Stimulated activated CD8-positive, alpha-beta memory T cell treated with anti-CD3 and anti-CD28 coated beads, Interleukin-7, amount 100 ng/mL, for 4 hours (primary cell): Measurements from ENCODE around the gene SCAF4.
"Not testable (repeated sequence)": the region's sequence is repeated elsewhere in the genome, so short reads cannot be mapped to it uniquely, and the experiment has no call there.

ENCODE experiments used
- DNase-seq, 2 donors: peaks; one replicate each; pipeline ENCODE4 v3.0.0-alpha.2; 2020; ENCODE audit warnings: low read depth in 2 of 2

SCAF4 gene

DNA sequence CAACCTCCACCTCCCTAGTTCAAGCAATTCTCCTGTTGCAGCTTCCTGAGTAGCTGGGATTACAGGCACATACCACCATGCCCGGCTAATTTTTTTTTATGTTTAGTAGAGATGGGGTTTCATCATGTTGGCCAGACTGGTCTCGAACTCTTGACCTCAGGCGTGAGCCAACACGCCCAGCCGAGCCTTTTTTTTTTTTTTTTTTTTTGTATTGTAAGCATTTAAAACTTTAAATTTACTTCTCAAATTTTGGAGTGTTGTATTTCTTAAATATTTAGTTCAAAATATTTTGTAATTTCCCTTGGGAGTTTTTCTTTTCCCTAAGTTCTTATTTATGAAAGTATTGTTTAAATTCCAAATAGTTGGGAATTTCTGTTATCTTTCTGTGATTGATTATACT, 9.2 kb upstream of the SCAF4 start:
- DNase-seq, result no peak

DNA sequence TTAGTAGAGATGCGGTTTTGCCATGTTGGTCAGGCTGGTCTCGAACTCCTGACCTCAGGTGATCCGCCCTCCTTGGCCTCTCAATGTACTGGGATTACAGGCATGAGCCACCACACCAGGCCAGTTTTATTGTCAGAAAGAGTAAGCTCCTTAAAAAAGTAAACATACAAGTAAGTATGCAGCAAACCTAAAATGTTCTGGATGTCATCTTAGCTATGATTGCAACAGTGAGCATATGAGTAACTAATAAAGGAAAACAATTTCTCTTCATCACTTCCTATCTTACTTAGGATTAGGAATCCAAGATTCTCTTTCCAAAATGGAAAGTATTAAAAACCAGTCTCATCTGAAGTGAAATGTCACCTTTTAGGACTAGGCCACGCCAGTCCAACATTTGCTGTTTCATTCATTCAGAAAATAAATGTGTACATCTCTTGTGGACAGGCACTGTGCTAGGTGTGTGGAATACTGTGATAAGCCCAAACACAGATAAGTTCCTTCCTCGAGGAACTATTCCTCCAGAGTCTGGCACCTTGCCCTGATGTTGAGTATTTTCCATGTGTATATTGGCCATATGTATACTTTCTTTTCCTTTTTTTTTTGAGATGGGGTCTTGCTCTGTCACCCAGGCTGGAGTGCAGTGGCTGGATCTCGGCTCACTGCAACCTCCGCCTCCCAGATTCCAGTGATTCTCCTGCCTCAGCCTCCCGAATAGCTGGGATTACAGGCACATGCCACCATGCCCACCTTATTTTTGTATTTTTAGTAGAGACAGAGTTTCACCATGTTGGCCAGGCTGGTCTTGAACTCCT, 5.9 kb upstream of the SCAF4 start:
- DNase-seq, result not testable (repeated sequence)

DNA sequence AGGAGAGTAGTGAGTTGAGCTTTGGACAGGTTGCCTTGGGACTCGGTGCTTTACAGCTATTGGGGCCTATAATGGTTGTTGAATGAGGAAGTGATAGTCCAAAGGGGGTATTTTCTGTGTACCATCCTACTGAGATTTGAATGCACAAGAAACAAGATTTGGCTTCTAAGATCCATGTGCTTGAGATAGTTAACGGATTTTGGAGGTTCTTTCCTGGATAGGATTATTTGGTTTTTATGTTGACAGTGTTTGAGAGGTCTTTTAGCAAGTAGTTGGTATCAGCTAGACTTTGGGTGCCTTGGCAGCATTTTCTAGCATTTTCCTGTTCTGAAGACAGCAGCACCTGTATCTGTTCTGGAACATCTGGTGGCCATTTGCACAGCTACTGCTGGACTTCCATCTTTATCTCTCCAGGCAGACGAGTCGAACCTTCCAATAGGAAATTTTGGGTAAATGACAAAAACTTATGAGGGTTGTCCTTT, 3.6 kb upstream of the SCAF4 start:
- no peak for DNase-seq

DNA sequence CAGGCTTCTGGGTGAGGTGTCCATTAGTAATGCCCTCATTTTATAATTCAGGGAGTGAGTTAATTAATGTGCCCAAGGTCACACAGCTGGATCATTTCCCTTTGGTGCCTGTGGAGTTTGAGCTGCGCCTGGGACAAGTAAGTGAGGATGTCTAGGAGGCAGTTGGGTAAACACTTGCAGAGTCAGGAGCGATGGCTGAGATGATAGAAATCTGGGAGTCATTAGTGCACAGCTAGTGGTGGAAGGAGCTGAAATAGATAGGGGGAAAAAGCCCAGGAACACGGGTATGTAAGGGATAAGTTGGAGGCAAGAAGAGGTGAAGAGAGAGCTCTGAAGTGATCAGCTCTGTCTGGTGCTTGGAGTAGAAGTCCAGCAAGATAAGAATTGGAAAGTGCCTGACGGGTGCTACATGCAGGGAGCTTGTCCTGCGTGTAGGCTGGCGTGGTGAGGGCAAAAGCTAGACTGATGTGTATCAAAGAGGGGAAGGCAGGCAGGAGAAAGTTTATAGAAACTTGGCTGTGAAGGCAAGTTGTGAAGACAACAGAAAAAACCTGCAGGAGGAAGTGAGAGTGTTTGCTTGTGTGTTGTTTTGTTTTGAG, 1.7 kb upstream of the SCAF4 start:
- DNase-seq, result no peak

DNA sequence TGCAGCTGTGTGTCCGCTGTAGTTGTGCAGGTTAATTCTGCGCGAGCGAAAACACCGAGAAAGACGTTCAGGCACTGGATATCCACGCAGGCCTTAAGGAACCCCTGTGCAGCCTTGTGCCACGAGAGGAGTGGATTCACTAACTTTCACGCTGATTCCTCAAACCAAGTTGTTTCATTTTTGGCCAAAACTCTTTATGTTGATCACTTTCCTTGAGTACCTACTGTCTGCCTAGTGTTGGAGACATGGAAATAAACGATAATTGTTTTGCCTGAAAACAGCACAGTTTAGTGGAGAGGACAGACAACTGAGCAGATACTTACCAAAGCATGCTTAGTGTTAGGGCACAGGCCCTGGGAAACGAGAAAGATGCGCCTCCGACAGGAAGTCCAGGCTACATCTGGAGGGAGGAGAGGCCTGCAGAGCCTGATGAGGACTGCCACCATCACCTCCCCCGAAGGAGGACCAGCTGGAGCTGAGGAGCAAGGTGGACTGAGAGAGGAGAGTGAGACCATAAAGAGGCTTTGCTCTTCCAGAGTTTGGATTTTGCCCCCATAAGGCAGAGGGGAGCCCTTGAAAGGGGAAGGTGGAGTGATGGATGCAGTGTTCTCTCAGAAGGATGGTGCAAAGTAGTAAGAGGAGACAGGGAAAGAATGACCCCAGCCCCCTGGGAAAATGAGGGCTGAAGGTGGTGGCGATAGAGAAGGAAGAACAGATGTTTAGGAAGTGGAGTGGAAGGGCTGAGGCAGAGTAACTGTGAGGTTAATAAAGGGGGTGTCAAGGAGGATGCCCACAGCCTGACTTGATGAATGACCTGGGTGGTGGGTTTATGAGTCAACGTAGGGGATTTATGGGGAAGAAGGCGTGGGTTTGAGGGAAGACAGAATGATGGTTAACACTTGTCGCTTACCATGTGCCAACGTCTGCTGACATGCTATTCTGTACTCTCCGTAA, 956 bp upstream of the SCAF4 start:
- DNase-seq, result no peak

DNA sequence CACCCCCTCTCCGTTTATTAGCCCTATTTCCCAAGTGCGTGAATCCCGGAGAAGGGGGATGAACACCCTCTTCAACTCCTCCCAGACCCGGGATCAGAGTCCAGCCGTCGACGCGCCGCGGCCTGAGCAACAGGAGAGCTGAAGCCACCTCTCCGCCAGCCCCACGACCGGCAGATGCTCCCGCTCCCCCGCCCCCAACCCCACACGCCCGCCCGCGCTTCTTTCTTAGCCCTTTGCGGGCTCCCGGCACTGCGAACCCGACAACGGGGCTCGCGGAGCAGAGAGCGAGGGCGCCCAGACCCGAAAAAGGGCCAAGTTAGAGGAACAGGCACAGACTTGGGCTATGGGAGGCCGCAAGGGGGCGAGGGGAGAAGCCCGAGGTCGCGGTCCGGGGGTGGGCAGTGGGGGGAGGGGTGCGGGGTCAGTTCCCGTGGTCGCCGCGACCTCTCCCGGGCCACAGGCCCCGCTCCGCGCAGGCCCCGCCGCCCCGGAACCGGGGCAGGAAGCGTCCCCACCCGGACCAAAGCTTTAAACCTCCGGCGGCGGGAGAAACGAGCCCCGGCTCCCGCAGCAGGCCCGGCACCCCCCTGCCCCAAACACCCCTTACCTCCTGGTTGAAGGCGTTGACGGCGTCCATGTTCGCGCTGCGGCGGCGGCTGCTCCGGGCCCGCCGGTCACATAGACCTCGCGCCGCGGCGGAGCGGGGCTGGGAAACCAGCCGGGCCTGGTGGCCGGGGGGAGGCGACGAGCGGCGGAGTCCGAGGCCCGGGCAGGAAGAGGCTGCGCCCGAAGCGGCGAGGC, 662 bp downstream of the SCAF4 start:
- peak; percentile 17 to 52 for DNase-seq

DNA sequence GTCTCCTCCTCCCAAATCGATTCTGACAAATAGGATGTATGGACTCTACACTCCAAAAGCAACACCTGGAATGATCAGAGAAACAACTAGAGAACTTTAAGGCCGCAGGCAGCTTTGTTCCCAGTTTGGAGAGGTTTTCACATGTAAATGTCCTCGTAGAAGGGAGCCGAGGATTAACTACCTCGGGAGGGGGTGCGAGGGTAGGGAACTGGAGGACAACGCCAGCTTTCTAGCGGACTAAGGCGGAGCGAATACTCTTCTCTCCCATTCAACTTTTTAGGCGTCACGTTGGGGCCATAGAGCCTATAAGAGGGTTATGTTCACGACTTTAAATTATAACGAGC, 1.2 kb downstream of the SCAF4 start:
- DNase-seq, result no peak

DNA sequence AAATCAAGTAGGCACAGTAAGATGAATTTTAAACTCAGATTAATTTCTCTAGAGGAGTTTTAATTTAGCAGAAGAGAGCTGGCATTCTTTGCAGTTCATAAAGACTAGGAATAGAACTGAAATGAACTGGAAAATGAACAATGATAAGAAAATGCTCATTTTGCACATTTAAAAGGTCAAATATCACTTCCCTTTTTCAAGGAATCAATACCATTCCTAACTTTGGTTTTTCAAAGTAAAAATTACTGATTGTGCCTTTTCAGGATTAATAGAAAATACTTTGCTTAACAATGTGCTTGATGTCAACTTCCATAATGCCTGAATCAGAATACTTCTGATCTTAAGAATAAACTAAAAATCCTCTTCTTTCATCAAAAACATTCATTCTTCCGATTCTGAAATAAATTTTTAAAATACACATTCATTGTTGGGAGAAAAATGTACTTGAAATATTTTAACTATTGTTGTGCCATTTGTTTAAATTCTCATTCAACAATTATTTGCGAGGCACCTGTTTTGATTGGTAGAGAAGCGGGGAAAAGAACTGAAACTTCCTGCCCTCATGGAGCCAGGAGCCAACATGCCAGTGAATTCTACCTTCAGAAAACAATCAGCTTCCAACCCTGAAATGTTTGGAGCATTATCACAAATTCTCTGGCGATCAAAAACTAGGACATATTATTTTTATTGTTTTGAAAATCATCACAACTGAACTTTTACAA, 2.1 kb downstream of the SCAF4 start:
- DNase-seq, result no peak

DNA sequence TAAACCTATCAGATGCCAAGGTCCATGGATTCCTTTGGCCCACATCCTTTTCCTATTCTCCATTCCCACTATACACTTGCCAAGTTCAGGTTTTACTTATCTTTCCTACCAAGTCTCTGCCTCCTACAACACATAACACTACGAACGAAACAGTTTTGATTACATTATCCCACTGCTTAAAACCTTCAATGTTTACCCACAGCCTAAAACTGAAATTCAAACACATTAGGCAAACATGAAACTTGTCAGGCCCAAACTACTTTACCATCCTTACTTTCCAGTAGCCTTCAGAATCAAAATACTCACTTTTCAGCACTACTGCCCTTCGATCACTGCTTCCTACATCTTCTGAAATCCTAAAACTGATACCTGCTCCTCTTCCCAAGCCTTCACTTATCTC, 3.0 kb downstream of the SCAF4 start:
- no peak for DNase-seq

DNA sequence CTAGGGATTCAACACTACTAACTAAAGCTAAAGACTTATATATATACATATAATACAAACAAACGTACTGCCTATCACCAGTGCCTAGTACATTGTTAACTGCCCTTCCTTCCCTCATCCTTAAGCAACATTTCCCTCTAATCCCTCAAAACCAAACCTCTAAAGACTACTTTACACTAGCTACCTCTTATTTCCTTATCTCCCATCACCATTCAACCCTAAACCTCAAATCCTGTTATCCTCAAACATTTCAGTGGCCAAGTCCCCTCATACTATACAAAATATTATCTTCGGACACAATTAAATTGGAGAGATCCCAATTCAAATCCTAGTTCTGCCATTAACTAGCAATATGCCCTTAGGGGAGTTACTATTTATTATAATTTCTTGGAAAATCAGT, 3.7 kb downstream of the SCAF4 start:
- no peak for DNase-seq

DNA sequence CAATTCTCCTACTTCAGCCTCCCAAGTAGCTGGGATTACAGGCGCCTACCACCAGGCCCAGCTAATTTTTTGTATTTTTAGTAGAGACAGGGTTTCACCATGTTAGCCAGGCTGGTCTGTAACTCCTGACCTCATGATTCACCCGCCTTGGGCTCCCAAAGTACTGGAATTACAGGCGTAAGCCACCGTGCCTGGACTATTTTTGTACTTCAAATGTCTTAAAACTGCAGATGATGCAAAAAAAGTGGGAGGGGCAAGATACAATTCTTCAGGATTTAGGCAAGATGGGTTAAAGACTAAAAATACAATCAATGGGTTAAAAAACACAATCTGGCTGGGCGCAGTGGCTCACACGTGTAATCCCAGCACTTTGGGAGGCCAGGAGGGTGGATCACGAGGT, 4.7 kb downstream of the SCAF4 start:
- no peak for DNase-seq

DNA sequence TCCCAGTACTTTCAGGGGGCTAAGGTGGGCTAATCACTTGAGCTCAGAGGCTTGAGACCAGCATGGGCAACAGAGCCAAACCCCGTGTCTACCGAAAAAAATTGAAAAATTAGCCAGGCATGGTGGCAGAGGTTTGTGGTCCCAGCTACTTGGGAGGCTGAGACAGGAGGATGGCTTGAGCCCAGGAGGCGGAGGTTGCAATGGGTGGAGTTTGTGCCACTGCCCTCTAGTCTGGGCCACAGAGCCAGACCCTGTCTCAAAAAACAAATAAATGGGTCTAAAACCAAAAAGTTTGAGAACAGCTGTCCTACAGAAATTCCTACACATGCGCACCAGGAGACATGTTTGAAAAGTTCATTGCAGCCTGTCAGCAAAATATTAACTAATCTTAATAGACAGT, 5.5 kb downstream of the SCAF4 start:
- DNase-seq, result no peak

DNA sequence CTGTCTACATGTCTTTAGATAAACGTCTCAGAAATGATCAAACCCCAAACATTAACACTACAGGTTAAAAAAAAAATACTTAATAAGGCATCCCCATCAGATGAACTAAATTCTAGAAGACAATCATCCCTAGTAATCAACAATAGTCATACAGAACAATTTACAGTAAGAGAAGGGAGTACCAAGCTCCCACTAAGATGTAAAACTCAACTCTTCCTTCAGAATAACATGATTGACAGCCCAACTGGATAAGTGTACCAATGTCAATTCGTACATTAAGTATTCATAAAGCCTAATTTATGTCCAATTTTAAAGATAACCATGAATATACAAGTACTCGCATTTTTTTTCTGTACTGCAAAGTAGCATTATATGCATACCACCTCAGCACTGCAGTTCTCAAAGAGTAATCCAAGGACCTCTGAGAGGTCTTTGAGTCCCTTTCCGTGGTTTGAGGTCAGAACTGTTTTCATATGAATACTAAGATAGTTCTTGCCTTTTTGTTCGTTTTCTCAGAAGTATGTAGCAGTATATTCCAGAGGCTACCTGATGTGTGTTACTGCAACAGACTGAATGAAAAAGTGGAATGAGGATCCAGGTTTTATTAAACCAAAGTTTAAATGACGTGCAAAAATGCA, 6.6 kb downstream of the SCAF4 start:
- no peak for DNase-seq

DNA sequence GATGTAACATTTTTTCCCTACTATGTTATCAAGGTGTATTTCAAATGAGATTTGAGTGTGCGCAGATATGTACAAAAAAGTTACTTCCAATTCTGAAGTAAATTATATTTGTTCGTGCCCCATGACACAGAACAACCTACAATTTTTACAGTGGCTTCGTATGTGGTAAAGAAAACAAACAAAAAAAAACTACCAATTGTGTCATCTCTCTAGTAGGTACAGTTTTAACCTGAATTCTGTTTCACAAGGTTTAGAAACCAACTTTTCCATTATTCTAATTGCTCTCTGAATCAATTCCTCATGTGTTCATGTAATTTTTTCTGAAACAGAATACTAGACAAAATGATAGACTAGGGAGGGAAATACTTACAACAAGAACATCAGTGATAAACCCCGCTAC, 7.4 kb downstream of the SCAF4 start:
- DNase-seq, result no peak

DNA sequence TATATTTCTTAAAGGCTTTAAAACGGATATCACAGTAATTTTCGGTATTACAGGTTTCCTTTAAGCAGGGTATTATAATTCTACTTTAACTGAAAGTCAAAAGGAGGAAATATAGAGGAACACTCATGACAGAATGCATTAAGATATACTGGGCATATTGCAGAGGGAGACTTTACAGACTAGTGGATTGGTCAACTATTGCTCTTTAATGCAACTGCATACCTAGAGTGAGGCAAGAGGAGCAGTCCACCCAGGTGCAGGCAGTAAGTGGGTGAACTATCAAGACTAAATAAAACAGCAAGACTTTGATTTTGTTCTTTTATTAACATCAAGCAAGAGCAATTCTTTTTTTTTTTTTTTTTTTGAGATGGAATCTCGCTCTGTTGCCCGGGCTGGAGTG, 10.5 kb downstream of the SCAF4 start:
- DNase-seq, result no peak

DNA sequence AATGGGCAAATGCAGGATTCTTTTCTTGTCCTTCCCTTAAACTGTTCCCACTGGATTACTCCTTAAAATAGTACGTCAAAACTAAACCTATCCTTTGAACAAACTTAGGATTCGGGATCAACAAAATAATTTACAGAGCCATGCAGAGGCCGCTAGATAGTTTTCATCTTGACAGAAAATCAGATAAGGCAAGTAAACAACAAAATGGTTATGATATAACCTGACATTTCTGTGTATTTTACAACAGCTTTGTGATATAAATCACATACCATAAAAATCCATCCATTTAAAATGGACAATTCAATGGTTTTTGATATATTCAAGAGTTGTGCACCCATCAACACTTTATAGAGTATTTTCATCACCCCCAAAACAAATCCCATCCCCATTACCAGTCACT, 11.2 kb downstream of the SCAF4 start:
- no peak for DNase-seq

DNA sequence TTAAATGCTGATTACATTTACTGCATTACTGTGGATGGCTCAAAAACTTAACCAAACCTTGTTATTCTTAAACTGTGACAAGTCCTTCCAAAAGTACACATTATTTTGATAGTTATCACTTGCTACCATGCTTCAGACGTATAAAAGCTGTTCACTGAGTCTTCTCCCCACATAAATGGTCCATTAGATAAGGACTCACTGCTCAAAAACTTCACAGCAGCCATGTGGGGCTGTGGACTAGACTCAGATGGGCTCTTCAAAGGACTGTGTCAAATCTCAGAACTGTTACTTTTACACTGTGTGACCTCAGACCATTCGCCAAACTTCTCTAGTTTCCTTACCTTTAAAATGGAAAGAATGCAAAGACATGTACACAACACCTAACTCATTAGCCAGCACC, 11.6 kb downstream of the SCAF4 start:
- no peak for DNase-seq

DNA sequence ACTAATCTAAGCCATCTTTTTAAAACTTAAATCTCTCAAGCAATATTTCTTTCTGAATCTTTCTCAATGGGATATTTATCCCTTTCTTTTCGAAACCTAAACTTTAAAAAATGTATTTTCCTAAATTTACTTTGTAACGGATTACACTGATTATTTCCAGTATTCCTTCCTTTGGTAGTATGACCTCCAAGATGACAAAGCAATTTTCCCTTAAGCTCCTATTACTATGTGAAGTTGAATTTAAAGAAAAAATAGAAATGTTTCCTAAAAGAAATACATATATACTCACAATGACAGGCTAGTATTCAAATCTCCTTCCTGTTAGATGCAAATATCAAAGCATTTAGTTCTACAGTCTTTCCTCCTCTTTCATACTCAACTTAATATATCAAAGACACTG, 15.8 kb downstream of the SCAF4 start:
- no peak for DNase-seq

DNA sequence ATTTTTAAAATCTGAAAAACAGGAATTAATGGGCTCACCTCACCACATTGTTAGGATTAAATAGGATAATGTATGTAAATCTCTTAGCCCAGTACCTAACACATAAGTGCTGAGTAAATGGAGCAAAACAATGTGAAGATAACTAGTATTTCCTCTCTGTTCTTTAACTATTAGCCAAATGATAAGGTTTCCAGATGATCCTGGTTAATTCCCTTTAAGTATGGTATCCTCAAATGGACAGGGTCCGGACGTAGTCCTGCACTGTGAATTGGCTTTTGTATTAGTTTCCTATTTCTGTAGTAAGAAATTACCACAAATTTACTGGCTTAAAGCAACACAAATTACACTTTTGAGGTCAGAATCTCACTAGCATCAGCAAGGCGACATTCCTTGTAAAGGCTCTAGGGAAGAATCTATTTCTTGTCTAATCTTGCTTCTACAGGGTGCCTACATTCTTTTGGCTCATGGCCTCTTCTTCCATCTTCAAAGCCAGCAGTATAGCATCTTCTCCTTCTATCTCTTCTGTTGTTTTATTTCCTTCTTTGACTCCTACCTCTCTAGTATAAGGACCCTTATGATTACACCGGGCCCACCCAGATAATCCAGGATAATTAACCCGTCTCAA, 17.1 kb downstream of the SCAF4 start:
- DNase-seq, result no peak
